RPMI8226 (cell line): ENCODE results near the gene ZDHHC16.

Source experiments
- DNase-seq: peaks from one replicate; pipeline ENCODE4 v3.0.0-alpha.2; 2015

ZDHHC16 gene

DNA sequence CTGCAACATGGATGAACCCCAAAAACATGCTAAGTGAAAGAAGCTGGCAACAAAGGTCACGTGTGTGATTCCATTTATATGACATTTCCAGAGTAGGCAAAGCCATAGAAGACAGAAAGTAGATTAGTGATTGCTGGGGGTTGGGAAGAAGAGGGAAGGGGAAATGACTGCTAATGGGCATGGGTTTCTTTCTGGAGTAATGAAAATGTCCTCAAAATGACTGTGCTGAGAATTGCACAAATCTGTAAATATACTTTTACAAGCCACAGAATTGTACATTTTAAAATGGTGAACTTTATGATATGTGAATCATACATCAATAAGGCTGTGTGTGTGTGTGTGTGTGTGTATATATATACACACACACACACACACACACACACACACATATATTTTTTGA is 36.4 kb downstream of the ZDHHC16 start:
- DNase-seq: no peak

DNA sequence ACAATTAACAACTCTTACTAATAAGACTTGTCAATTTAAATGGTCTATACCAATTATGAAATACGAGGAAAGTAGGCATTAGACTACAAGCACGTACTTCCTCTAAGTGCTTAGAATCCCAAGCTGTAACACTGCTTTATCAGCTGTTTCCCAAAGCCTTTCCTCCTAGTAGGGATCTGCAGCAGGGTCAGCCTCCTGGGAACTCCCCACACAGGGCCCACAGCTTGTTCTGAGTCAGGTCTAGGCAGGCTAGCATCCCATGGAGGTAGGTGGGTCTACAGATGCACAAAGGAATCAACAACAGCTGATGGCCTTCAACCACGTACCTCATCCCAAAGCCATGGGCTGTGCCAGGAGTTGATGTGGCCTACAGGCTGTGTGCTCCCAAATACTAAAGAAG is 37.5 kb downstream of the ZDHHC16 start:
- DNase-seq: no peak

DNA sequence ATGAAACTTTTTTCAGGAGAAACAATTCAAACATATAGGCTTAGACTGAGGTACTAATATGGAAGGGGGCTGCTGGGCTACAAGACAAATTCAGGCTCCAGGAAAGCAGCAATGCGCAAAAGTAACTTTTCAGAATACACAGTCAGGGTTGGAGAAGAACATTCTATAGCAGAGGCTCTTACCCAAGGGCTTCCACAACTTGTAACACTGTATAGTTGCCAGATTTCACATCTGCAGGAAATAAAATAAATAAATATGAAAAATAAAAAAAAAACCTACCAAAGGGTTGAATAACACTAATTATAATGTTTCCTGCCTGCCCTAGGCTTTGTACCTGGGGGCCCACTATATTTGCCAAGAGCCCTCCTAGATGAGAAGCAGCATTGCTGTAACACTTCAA is 37.9 kb downstream of the ZDHHC16 start:
- no peak for DNase-seq

DNA sequence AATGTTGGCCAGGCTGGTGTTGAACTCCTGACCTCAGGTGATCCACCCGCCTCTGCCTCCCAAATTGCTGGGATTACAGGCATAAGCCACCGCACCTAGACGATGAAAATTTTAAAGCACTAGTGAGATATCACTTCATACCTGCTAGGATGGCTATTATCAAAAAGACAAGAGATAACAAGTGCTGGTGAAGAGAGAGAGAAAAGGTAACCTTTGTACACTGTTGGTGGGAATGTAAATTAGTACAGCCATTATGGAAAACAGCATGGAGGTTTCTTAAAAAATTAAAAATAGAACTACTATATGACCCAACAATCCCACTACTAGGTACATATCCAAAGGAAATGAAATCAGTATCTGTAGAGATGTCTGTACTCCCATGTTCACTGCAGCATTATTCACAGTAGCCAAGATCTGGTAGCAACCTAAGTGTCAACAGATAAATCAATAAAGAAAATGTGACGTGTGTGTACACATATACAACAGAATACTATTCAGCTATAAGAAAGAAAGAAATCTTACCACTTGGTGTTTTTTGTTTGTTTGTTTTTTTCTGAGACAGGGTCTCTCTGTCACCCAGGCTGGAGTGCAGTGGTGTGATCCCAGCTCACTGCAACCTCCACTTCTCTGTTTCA is 39.8 kb downstream of the ZDHHC16 start:
- DNase-seq: no peak

DNA sequence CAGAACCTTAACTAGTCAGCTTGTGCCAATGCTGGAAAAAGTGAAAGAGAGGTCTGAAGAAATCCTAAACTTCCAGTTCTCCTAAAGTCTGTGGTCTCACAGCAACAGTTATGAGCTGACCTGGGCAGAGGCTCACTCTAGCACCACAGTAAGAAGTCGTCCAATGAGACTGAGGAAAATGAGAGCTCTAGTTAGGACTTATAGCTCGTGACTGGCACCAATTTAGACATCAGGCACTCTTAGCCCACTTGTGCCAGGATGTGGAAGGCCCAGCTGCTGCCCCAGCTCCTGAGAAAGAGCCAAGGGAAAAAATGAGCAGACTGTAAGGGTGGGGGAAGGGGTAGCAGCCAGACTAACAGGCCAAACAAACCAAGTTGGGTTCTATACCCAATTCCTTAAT is 44.6 kb downstream of the ZDHHC16 start:
- DNase-seq: no peak

DNA sequence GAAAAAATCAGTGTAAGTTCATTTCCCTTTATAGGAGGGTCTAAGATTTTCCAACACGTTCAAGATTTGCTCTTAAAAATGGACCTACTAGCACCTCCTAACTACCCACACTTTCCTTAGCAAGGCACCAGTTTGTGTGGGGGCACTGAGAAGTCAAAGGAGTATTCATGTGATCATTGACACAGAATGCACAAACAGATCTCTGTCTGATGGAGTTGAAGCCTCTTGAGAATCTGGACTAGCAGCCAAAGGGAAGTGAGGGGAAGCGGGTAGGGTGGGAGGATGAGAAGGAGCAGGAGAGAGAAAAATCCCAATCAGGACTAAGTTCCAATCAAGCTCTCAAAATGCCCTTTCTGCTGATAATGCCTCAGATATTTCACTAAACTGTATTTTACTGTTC is 48.2 kb downstream of the ZDHHC16 start:
- no peak for DNase-seq

DNA sequence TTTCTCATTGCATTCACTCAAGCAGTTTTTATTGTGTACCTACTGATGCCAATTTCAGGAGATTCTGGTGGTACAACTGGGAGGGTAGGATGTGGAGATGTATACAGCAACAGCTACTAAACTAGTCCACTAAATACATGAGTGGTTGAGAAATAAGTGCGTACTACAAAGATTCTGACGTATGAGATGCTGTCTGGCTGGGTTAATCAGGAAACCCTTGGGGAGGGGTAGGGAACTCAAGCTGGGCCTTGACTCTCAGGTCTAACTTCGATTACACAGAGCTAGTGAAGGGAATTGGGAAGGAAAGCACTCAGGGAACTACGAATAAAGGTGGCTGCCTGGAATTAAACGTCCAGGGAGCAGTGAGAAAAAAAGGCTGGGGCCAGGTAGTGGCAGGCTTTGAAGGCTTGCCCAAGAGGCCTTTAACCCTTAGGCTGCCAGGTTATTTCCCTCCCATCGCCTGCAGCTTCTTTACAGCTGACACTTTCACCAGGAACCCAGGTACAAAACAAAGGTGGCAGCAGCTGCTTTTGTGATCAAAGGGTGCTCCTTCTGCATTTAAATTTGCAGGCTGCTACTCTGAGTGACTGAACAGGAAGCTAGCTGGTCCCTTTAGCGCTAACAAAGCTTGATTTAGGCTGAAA is 49.0 kb downstream of the ZDHHC16 start:
- no peak for DNase-seq

DNA sequence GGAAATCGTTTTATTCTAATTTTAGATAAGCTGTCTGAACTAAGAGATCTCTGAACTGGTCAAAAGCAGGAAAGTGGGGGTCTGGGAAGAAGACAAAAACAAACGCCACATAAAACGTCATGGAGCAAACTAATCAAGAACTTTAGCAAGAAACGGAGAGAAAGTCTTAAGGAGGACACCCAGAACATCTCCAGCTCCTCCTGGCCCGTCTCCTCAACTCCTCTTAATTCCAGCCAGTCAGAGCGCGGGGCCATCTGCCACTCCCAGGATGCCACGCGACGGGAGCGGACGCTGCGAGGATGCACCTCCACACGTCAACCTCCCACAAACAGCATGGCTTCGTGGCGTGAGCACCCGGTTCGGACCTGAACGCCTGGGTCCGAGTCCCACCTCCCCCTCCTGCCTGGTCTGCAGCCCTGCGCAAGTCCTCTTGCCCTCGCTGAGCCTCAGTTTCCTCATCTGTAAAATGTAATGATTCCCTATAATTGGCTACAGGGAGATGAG is 51.6 kb downstream of the ZDHHC16 start:
- peak; percentile 79 for DNase-seq

DNA sequence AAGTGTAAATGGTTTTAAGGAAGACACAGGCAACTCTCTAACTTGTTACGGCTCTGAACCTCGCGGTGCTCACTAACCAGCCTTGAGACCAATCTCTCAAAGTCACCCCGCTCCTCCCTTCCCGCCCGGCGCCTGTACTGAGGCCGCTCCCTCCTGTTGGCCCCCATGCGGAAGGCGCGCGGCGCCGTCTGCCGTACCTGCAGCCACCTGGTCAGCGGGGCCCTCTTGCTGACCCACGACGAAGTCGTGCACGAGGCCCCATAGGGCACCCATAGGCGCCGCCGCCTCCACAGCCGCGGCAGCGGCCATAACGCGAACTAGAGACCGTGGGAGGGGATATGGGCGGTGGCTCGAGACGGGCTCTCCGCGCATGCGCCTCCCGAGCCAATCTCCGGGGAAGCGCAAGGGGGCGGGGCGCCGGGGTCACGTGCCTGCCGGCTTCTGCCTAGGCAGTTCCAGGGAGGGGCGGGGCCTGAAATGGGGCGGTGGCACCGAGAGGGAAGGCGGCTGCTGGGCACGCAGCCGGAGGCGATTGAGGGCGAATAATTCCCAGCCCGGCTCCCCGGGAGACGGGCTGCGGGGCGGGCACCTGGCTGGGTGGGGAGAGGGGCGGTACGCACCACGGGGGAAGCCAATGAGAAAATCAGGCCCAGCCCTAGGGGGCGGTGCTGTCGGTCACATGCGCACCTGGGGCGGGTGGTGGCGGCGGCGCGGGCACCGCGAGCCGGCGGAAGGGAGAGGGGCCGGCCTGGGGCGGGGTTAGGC is 52.3 kb downstream of the ZDHHC16 start, which contains the start of gene MMS19:
MMS19 (minus strand) TSS at position 347 of the 765 bp plus-strand sequence; CDS start at position 309, 38 bp downstream.
- DNase-seq: peak; percentile 96

DNA sequence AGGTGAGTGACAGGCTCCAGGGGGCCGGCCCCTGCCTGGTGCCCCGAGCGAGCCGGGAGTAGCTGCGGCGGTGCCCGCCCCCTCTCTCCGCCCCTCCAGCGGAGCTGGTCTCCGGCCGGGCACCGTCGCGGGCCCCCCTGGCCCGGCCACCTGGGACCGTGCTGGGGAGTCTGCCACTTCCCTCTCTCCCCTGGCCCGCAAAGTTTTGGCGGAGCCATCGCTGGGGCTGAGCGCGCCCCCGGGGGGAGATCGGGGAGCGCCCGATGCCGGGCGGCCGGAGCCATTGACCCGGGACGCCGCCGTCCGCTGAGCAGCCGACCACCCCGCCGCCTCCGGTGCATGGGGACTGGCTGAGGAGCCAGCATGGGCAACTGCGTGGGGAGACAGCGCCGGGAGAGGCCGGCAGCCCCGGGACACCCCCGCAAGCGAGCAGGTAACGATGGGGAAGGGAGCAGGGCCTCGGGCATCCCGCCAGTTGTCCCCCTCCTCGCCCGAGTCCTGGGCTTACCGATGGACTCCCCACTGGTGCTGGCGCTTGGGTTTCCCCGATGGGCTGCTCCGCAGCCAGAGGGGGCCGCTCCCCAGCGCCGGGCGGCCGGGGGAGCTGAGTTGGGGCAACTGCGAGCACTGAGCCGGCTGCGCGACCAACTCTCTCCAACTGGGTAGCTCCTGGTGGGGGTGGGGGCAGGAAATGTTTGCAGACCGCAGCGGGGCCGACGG is 53.0 kb downstream of the ZDHHC16 start, which contains the start of gene UBTD1:
UBTD1 (plus strand) TSS at position 84 of the 720 bp plus-strand sequence; CDS start at position 364, 280 bp downstream.
- no peak for DNase-seq

DNA sequence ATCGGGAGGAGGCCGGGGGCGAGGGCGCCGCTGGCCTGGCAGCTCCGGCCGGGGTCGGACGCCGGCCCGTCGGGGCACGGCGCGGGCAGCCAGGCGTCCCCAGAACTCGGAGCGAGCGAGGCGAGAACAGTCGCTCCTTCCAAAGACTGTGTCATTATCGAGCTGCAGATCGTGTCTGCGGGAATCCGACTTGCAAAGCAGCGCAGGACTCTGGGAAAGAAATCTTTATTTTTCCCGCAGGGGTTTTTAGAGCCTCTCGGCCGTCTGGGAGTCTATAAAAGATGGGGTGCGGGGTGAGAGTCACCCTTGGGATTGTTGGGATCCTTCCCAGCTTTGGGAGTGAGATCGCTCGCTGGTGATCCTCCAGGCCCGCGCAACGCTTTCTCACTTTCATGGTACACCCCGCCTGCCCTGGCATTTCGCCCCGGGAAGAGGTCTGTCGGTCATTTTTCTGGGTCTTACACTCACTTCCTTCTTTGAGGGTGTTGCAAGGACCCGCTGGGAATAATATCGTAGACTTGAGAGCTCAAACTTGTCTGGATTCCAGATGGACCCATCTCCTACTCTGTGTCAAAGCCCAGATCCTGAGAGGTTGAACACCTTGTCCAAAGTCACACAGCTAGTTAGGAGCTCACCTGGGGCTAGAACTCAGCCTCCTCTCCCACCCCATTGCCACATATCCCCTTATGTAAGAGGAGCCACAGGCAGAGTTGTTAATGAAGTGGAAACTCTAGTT is 53.8 kb downstream of the ZDHHC16 start:
- DNase-seq: peak; percentile 26

DNA sequence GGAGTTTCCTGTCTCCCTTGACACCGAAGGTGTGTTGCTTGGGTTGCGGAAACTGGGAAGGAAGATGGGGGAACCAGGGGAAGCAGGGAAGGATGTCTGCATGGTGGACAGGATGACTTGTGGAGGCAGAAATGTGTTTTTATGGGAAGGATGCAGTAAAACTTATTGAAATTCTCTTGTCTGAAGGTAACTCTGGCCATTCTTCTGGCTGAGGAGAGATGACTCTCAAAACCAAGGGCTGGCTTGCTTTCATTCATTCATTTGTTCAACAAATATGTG is 54.3 kb downstream of the ZDHHC16 start:
- no peak for DNase-seq

DNA sequence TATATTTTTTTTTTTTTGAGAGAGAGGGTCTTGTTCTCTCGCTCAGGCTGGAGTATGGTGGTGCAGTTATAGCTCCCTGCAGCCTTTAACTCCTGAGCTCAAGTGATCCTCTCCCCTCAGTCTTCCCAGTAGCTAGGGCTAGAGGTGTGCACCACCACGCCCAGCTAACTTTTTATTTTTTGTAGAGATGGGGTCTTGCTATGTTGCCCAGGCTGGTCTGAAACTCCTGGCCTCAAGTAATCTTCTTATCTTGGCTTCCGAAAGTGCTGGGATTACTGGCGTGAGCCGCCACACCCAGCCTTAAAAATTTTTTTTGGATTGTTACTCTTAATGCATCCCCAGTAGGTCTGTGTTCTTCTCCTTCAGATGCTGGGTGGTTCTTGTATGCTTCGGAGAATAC is 56.9 kb downstream of the ZDHHC16 start:
- no peak for DNase-seq

DNA sequence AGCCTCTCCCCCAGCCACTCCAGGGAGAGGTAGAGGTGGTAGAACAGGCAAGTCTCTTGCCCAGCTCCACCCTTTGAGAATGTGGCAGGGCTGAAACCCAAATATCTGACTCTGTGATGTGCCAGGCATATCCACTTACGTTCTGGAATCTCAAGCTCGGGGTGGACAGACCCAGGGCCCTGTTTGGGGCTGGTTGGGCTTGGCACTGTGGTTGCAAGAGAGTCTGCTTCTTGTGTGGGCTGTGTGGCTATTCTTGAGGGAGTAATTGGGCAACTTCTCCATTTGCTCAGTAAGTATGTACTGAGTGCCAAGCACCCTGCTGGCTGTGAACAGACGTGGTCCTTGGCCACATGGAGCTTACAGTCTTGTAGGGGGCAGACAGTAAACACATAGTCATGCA is 57.4 kb downstream of the ZDHHC16 start:
- DNase-seq: no peak

DNA sequence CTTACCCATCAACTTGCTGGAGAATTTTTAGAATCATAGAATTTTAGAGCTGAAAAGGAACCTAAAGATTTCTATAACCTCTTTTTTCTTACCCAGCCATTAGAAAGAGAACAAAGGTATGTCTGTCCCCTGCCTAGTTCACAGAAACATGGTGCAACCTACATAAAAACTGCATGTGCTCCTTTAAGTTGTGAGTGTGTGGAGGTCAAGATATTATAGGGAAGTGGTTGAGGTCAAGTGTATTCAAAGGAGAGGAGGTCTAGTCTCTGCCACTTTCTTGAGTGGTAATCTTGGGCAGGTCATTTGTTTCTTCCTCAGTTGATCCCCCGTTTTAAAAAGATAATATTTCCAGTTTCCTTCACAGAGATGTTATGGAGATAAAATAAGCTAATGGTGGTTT is 59.2 kb downstream of the ZDHHC16 start:
- DNase-seq: no peak

DNA sequence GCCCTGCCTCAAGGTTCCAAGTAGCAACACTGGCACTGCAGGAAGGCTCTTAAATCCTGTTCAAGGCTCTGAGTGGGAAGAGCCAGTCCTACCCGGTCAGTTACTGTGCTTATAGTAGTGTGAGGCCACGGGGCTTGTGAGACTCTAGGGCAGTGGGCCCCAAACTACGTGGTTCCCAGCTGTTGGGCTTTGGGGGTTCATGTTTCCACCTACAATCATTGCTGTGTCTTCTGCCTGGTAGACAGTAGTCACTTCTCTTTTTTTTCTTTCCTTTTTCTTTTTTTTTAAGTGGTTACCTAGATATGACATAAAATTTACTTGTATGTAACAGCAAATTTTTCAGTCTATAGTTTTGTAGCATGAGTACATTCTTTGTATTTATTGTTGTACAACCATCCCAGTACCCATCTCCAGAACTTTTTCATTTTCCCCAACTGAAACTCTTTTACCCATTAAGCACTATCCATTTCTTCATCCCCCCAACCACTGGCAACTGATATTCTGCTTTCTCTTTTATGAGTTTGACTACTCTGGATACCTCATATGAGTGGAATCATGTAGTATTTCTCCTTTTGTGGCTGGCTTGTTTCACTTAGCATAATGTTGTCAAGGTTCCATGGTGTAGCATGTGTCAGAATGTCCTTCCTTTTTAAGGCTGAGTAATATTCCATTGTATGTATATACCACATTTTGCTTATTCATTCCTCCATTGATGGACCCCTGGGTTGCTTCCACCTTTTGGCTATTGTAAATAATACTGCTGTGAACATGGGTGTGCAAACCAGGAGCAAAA is 60.4 kb downstream of the ZDHHC16 start:
- no peak for DNase-seq
